Endothelial cell of umbilical vein (primary cell): ENCODE data around the gene C12orf57. TPM values are rescaled to one million over a fixed set of nuclear protein-coding genes. Genes with fewer than 3 reads are reported as not detected.

Source experiments
- BruUV-seq: library from RNA; stranded (reverse); fragments of 400-500 nt; replicated peaks from 2 replicates; lab custom pipeline; 2021; lab: Mats Ljungman, UMichigan
- CTCF ChIA-PET: fragments of 300-600, 350-600 bp; sonication (Branson Sonifier 250); formaldehyde crosslinking; loops from one replicate; lab custom pipeline; 2021; ENCODE audit warnings: antibody characterized with exemption, inconsistent platforms; lab: Charles Lee
- POLR2A ChIA-PET: fragments of 300-600, 350-600 bp; sonication (Branson Sonifier 250); formaldehyde crosslinking; loops from one replicate; lab custom pipeline; 2021; ENCODE audit warnings: antibody characterized with exemption, inconsistent platforms; lab: Charles Lee
- DNase-seq: peaks from one replicate; pipeline ENCODE4 v3.0.0-alpha.2; 2011; ENCODE audit warnings: low read depth, low spot score
- FAIRE-seq: peaks from 2 replicates; lab custom pipeline; 2011; peaks lifted over from hg19 to GRCh38; lab: Jason Lieb, UNC
- H2AFZ ChIP-seq: 2 replicates; pipeline ENCODE4 v1.6.0; 2012; ENCODE audit warnings: low read depth, low read length, control low read depth, inconsistent platforms
- H3K27ac ChIP-seq: 2 replicates; pipeline ENCODE4 v1.5.1; 2011; ENCODE audit warnings: low read depth, mild to moderate bottlenecking, control low read depth, low read length, moderate library complexity; ENCODE audit not compliant: insufficient read depth
- H3K27me3 ChIP-seq, 2 experiments: 2 replicates each; pipeline versions ENCODE4 v1.6.0 to v1.6.1; 2011; ENCODE audit warnings: low read length in 2 of 2, mixed read lengths in 1 of 2; ENCODE audit not compliant: control insufficient read depth in 2 of 2, insufficient read depth in 2 of 2
- H3K36me3 ChIP-seq, 2 experiments: 2 replicates in 1 of 2; 3 replicates in 1 of 2; pipeline ENCODE4 v1.5.1; 2011; ENCODE audit warnings: low read length in 2 of 2, mild to moderate bottlenecking in 1 of 2, moderate library complexity in 1 of 2; ENCODE audit not compliant: control insufficient read depth in 2 of 2, insufficient read depth in 2 of 2; ENCODE audit errors: extremely low read depth in 1 of 2
- H3K4me1 ChIP-seq: 3 replicates; pipeline ENCODE4 v1.5.1; 2011; ENCODE audit warnings: mild to moderate bottlenecking, low read length; ENCODE audit not compliant: control insufficient read depth, insufficient read depth; ENCODE audit errors: extremely low read depth
- H3K4me2 ChIP-seq: 2 replicates; pipeline ENCODE4 v1.6.1; 2011; ENCODE audit warnings: low read length, control low read depth, mixed read lengths; ENCODE audit not compliant: insufficient read depth
- H3K4me3 ChIP-seq, 3 experiments: fragments of 200-600 bp in 1 of 3; sonication (generic), shearing (Covaris generic) in 1 of 3; replicated peaks in 1 of 3; 2 replicates each; pipeline ENCODE4 v1.5.1; 2011 to 2016; ENCODE audit warnings: control low read depth in 3 of 3, low read length in 3 of 3, mild to moderate bottlenecking in 2 of 3, inconsistent platforms in 1 of 3, low read depth in 1 of 3, moderate library complexity in 1 of 3; ENCODE audit not compliant: insufficient read depth in 1 of 3
- H3K79me2 ChIP-seq: 2 replicates; pipeline ENCODE4 v1.6.0; 2012; ENCODE audit warnings: low read length, inconsistent platforms; ENCODE audit not compliant: control insufficient read depth, insufficient read depth
- H3K9ac ChIP-seq: replicated peaks from 2 replicates; pipeline ENCODE3; 2011; ENCODE audit warnings: low read length, control low read depth; ENCODE audit not compliant: insufficient read depth; ENCODE audit errors: extremely low read depth
- H3K9me1 ChIP-seq: replicated peaks from 3 replicates; pipeline ENCODE4 v1.6.0; 2011; ENCODE audit warnings: mild to moderate bottlenecking, low read length; ENCODE audit not compliant: control insufficient read depth, insufficient read depth; ENCODE audit errors: extremely low read depth
- H3K9me3 ChIP-seq: replicated peaks from 2 replicates; pipeline ENCODE4 v1.5.1; 2012; ENCODE audit warnings: low read length, inconsistent platforms; ENCODE audit not compliant: control insufficient read depth, insufficient read depth
- H4K20me1 ChIP-seq: replicated peaks from 2 replicates; pipeline ENCODE3; 2011; ENCODE audit warnings: mild to moderate bottlenecking, low read length; ENCODE audit not compliant: control insufficient read depth, insufficient read depth; ENCODE audit errors: extremely low read depth
- CTCF ChIP-seq, 2 donors: IDR thresholded peaks; 1 replicate in 1 of 2; 2 replicates in 1 of 2; pipeline ENCODE4 v1.5.1; 2011; ENCODE audit warnings: low read length in 2 of 2, mild to moderate bottlenecking in 2 of 2, moderate library complexity in 2 of 2, control low read depth in 1 of 2, inconsistent platforms in 1 of 2, low read depth in 1 of 2; ENCODE audit not compliant: insufficient read depth in 1 of 2; ENCODE audit errors: extremely low read depth in 1 of 2
- EZH2 ChIP-seq: IDR thresholded peaks from 2 replicates; pipeline ENCODE4 v1.6.1; 2012; ENCODE audit warnings: borderline replicate concordance, low read depth, mild to moderate bottlenecking, moderate library complexity, low read length, inconsistent platforms; ENCODE audit not compliant: severe bottlenecking
- FOS ChIP-seq: IDR thresholded peaks from 2 replicates; pipeline ENCODE4 v1.6.1; 2011; ENCODE audit warnings: mild to moderate bottlenecking, low read length, moderate library complexity, borderline replicate concordance; ENCODE audit not compliant: insufficient read depth
- GATA2 ChIP-seq: IDR thresholded peaks from 2 replicates; pipeline ENCODE4 v1.7.0; 2011; ENCODE audit warnings: low read depth, mild to moderate bottlenecking, moderate library complexity, mixed read lengths, low read length; ENCODE audit not compliant: insufficient read length, insufficient read depth
- JUN ChIP-seq: IDR thresholded peaks from 2 replicates; pipeline ENCODE4 v1.6.1; 2011; ENCODE audit warnings: borderline replicate concordance, low read depth; ENCODE audit not compliant: insufficient read length, insufficient read depth
- MAX ChIP-seq: IDR thresholded peaks from 2 replicates; pipeline ENCODE4 v1.6.1; 2011; ENCODE audit not compliant: insufficient read depth, insufficient read length
- MYC ChIP-seq: IDR thresholded peaks from one replicate; pipeline ENCODE4 v1.6.1; 2011; ENCODE audit warnings: mild to moderate bottlenecking, low read depth, low read length
- POLR2A ChIP-seq: IDR thresholded peaks from 2 replicates; pipeline ENCODE4 v1.6.1; 2012; ENCODE audit warnings: low read depth, mild to moderate bottlenecking, control low read depth, low read length
- POLR2AphosphoS5 ChIP-seq: IDR thresholded peaks from 2 replicates; pipeline ENCODE4 v1.6.1; 2012; ENCODE audit warnings: low read depth, mild to moderate bottlenecking, control low read depth, low read length, moderate library complexity; ENCODE audit not compliant: insufficient read depth
- dilution Hi-C: fragments of 300-500 bp; cut with MboI; formaldehyde crosslinking; loops from one replicate; pipeline ENCODE4 v1.15.0; 2019; ENCODE audit warnings: low sequenced_read_pairs; ENCODE audit not compliant: extremely low pct_ligation_motif_present
- intact Hi-C: fragments of 100-400 bp; cut with micrococcal nuclease; formaldehyde crosslinking; loops from one replicate; pipeline ENCODE4 v1.10.0; 2022
- polyA plus RNA-seq, 4 experiments: library from polyadenylated mRNA; depleted of rRNA in 3 of 4; stranded (reverse) in 3 of 4; unstranded in 1 of 4; fragments of >200 nt; gene quantifications; 2 replicates each; pipeline versions ENCODE4 v1.2.1 to v1.2.3, GENCODE V29; 2011 to 2012; ENCODE audit warnings: missing spikeins in 1 of 4
- total RNA-seq: library from RNA; stranded (reverse); gene quantifications from 2 replicates; pipeline ENCODE4 v1.2.3, GENCODE V29; 2021

The C12orf57 gene
- total and polyA plus RNA-seq, 2 donors (not counting 3 experiments of a cell fraction or from before 2014, with no cell fraction given): 167 to 729 TPM

GRCh38 chr12:6896846-6897435 lies 46.9 kb upstream of the C12orf57 start:
- ChIA-PET POLR2A (no interaction called here), CTCF (interaction anchor here (1.3 to 2.3 kb wide), 2 partner anchors 10 to 16 kb away, joined by 3 to 7 read pairs; no protein-coding TSS in a partner anchor)
- H3K4me1 ChIP-seq: no peaks in the 10 kb centered on the region
- no peak overlapping the region for H3K4me2 ChIP-seq
- dilution Hi-C loops: no loop called here
- no peak overlapping the region for H3K27ac ChIP-seq
- no TSS peak for BruUV-seq
- H3K4me3 ChIP-seq: no peak overlapping the region
- H3K79me2 ChIP-seq: no peaks in the 10 kb centered on the region
- no peak overlapping the region for H3K9ac ChIP-seq
- FAIRE-seq (no peak), DNase-seq (no peak)
- no peaks in the 10 kb centered on the region for H3K9me3 ChIP-seq
- no peaks in the 10 kb centered on the region for H4K20me1 ChIP-seq
- H2AFZ ChIP-seq: no peak overlapping the region
- no peaks in the 10 kb centered on the region for H3K9me1 ChIP-seq
- no peaks in the 10 kb centered on the region for H3K36me3 ChIP-seq
- intact Hi-C loops: no loop called here
- TF ChIP-seq MAX (no peak), GATA2 (no peak), MYC (no peak), EZH2 (no peak), JUN (no peak), CTCF (IDR thresholded peaks at IDR 0.05; ENCODE audit: extremely low read depth in 1 of 2, insufficient read depth in 1 of 2, low read depth in 1 of 2, low read length in 2 of 2) (no peak), FOS (no peak), POLR2AphosphoS5 (no peak), POLR2A (no peak)
- H3K27me3 ChIP-seq: no peaks in the 10 kb centered on the region
